ENCODE measurements around the gene BCKDHA.
"Not testable (repeated sequence)": the region's sequence is repeated elsewhere in the genome, so short reads cannot be mapped to it uniquely, and the experiment has no call there.

BCKDHA gene

GRCh38 chr19:41408256-41408655, 10.6 kb downstream of the BCKDHA start:
- DNase-seq: no peak

DNA sequence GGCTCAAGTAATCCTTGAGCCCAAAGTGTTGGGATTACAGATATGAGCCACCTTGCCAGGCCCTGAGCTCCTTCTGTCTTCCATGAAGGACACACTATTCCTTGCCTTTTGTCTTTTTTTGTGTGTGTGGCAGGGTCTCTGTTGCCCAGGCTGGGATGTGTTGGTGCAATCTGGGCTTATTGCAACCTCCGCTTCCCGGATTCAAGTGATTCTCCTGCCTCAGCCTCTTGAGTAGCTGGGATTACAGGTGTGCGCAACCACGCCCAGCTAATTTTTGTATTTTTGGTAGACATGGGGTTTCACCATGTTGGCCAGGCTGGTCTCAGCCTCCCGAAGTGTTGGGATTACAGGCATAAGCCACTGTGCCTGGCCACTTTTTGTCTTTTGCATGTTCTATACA, 11.2 kb downstream of the BCKDHA start:
- not testable (repeated sequence) for DNase-seq

GRCh38 chr19:41409288-41409687, 11.7 kb downstream of the BCKDHA start:
- DNase-seq: no peak

GRCh38 chr19:41410336-41411054, 12.9 kb downstream of the BCKDHA start:
- no peak for DNase-seq

DNA sequence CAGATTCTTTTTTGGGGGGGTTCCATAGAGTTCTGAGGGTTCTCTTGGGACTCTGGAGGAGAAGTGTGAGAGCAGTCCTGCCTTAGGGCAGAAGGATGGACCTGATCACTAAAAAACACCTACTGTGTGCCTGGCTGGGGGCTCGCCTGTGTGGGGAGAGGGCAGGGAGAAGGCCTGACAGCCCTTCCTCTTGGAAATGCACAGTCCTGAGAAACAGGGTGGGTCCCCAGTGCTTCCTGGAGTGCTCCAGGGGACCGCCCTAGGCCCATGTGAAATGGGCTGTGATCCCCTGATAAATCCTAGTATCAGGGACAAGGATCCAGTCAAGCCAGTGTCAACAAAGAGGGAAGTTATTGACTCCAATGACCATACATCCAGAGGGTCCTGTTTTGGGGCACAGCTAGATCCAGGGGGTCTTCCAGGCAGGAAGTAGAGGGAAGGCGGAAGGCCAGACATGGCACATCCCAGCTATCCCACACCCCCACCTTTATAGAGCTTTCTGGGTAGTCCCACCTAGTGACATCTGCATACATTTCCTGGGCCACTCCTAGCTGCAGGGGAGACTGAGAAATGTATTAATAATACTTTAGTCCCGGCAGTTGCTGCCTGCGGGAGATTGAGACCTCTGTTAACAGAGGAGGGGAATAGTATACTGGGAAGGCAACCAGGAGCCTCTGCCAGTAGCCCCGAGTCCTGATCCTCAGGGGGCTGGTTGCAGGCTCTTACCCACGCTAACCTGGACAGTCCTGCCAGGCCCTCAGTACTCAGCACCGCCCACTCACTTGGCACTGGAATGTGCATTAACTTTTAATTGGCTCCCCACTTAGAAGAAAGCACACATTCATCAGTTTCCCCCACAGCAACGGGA, 13.7 kb downstream of the BCKDHA start:
- DNase-seq: no peak

- DNase-seq: no peak
These were observed 14.3 kb downstream of the BCKDHA start for GRCh38 chr19:41411968-41412265.

DNA sequence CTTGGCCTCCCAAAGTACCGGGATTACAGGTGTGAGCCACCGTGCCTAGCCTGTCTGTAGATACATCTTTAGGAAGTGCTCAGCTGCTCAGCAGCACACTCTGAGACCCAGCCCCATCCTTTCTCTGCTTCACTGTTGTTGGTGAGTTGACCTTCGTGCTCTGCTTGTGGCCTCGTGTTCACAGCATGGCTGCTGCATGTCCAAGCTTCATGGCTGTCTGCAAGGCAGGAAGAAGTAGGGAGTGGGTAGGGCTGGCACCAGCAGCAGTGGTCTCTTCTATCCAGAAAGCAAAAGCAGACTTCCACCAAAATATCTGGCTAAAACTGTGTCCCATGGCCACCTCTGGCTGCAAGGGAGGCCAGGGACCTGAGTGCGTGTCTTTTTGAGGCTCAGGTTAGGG, 15.3 kb downstream of the BCKDHA start:
- DNase-seq: no peak

- DNase-seq: no peak
These were observed 16.3 kb downstream of the BCKDHA start for GRCh38 chr19:41413947-41414346.

- DNase-seq: no peak
These were observed 16.8 kb downstream of the BCKDHA start for GRCh38 chr19:41414461-41414860.

DNA sequence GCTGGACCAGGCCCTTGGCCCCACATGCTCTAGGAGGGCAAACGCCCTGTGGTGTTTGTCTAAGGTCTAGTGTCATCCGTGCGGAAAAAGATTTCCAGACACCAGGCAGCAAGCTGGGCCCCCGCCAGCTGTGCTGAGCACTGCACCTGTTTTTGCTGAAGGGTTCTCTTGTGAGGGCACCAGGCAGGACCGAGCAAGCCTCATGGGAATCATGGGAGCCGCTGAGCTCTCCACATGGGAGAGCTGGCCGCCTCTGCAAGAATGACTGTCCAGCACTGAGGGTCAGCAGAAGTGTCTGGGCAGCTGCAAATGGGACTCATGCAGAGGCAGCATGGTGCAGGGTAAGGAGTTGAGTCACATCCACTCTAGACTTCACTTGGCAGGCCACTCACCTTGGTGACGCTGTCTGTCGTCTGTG, 17.5 kb downstream of the BCKDHA start:
- peak; percentile 20 for DNase-seq

GRCh38 chr19:41416194-41416674, 18.6 kb downstream of the BCKDHA start:
- no peak for DNase-seq

DNA sequence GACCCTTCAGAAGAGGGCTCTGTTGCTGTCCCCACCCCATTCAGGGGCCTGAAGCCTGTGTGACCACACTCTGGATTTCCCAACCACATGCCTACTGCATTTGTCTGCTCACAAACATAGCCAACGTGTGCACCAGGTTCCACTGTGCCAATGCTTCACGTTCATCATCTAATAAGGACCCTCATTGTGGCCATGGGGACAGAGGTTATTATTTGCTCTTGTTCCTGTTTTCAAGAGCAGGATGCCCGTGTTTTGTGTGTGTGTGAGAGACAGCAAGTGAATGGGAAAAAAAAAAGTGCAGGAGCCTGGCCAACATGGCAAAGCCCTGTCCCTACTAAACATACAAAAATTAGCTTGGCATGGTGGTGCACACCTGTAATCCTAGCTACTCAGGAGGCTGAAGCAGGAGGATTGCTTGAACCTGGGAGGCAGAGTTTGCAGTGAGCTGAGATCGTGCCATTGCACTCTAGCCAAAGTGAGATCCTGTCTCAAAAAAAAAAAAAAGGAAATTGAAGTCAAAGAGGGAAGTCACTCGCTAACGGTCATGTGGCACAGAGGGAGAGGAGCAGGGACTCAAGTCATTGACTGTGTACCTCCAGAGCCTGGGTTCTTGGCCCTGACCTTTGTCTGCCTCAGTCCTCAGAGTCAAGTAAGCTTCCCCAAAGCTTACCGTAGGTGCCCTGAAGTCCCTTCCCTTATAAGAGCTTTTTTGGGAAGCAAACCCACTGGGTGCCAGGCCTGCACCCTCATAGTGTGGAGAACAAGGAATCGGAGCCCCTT, 22.7 kb downstream of the BCKDHA start:
- DNase-seq: no peak

GRCh38 chr19:41421314-41421713, 23.7 kb downstream of the BCKDHA start:
- no peak for DNase-seq

- DNase-seq: no peak
These were observed 24.4 kb downstream of the BCKDHA start for GRCh38 chr19:41421973-41422372.

- no peak for DNase-seq
These were observed 24.8 kb downstream of the BCKDHA start for GRCh38 chr19:41422456-41422855.

DNA sequence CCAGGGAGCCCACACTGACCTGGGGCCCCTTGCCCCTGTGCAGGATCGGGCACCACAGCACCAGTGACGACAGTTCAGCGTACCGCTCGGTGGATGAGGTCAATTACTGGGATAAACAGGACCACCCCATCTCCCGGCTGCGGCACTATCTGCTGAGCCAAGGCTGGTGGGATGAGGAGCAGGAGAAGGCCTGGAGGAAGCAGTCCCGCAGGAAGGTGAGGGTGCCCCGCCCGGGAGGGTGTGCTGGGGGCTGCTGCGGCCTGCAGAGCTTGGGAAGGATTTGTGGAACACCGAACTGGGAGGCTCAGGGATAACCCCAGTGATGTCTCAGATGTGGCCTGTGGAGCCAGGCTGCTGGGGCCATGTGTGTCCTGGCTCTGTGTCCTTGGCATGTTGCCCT, 25.3 kb downstream of the BCKDHA start:
- DNase-seq: no peak

DNA sequence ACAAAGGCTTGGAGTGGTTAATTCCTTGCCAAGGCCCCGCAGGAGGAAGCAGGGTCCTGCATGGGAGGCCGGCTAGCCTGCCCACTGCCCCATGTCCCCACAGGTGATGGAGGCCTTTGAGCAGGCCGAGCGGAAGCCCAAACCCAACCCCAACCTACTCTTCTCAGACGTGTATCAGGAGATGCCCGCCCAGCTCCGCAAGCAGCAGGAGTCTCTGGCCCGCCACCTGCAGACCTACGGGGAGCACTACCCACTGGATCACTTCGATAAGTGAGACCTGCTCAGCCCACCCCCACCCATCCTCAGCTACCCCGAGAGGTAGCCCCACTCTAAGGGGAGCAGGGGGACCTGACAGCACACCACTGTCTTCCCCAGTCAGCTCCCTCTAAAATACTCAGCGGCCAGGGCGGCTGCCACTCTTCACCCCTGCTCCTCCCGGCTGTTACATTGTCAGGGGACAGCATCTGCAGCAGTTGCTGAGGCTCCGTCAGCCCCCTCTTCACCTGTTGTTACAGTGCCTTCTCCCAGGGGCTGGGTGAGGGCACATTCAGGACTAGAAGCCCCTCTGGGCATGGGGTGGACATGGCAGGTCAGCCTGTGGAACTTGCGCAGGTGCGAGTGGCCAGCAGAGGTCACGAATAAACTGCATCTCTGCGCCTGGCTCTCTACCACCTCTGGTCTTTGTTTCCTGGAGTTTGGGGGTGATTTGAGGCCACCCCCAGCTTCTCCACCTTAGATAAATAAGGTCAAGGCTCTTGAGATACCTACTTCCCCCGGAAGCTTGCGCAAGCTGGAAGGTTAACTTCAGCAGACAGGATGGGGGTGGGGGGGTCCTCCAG, 26.9 kb downstream of the BCKDHA start:
- no peak for DNase-seq

GRCh38 chr19:41425174-41426115, 27.8 kb downstream of the BCKDHA start:
- no peak for DNase-seq

DNA sequence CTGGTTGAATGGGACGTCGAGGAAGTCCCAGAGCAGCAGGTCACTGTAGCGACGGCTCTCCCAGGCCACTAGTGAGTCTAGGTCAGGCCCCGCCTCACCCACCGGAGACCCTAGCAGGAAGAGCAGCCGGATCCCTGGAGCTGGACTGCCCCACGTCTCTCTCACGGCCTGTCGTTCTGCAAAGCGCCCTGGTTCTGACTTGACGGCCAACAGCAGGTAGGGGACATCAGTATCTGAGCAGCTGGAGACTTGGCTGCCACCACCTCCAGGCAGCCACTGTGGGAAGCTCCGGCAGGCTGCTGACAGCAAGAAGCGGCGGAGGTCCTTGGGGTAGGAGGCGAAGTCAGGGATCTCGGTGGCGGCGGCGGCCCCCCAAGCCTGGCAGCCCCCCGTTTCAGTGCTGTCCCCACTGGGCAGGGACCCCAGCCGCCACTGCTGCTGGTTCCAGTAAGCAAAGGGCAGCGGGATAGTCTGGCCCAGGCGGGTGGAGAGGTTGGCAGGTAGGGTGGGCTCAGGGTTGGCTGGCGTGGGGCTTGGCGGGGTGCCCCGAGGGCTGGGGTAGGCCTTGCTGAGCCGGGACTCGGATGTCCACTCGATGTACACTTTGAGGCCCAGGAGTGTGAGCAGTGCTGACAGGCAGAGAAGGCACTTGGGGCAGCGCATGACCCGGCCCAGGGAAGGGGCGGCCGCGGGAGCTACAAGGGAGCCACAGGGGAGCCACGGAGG, 28.7 kb downstream of the BCKDHA start:
- DNase-seq: no peak

- DNase-seq: no peak
These were observed 29.5 kb downstream of the BCKDHA start, which contains the start of gene B3GNT8 for GRCh38 chr19:41426952-41427646. TSS of gene B3GNT8 (minus strand) at chr19:41427374. CDS start at chr19:41426778, 596 bp downstream.

Measured in NCI-H1092 (cell line).